ENCODE results near the gene SREK1IP1. TPM values are rescaled to one million over a fixed set of nuclear protein-coding genes. Genes with fewer than 3 reads are reported as not detected.

SREK1IP1 gene
- total RNA-seq = 10.2 and 11.0 TPM in 2 replicates

DNA sequence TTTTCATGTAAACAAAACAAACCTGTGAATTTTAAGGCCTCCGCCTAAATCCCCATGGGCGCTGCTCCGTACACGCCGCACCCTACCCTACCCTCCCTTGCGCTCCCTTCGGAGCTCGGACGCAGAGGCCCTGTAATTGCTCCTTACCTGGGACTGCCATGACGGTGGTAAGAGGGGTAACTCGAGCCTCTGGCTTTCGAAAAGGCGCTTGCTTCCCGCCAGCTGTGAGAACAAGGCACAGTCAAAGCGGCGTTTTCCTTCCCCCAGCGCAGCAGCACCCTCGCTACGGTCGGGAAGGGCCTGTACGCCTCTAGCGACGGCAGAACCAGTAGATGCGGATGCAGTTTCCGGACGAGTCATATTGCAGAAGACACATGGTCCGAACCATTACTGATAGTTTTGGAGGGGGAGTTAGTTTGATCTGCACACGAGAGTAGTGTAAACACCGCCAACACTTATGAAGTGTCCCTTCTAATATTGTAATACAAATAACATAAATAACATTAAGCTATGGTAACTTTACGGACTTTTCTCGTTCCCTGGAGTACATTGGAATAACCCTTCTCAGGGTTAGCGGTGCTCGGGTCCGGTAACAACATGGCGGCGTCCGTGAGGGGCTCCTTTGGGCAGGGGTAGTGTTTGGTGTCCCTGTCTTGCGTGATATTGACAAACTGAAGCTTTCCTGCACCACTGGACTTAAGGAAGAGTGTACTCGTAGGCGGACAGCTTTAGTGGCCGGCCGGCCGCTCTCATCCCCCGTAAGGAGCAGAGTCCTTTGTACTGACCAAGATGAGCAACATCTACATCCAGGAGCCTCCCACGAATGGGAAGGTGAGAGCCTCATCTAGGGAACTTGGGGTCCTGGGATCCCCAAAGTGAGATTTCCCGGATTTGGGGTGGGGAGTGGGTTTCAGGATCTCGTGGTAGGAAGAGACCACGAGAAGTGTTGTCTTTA, at the start of gene SREK1IP1, which contains the start of gene CWC27:
TSS of gene SREK1IP1 (minus strand) at position 334 of the 955 bp plus-strand sequence. CDS start at position 160, 174 bp downstream.
TSS of gene CWC27 (plus strand) at position 573 of the 955 bp plus-strand sequence. CDS start at position 790, 217 bp downstream.

DNA sequence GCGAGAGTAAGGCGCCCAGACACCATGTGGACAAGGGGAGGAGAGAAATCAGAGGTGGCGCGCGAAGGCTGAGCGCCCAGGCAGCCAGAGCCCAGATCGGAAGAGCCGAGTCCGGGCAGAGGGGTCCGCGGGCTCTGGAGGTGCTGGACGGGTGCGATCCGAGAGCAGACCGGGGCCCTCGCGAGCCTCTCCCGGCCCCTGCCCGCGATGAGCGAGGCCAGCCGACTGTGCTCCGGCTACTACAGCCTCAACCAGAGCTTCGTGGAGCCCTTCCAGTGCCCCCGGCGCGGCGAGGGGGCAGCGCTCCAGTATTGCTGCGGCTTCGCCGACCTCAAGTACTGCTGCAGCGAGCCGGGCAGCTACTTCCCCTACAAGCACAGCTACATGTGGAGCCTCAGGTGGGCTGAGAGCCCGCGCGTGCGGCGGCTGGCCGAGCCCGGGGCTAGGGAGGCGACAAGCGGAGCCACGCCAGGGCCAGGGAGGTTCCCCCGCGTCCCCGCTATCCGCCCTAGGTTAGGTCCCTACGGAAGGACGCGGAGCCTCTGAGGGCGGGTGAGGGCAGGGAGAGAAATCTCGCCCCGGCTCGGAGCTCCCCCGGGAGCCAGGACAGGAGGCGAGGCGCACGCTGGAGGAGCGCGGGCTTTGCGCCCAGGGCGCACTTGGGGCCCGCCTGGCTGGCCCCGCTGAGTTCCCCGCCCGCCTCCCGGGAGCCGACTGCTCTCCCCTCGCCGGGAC, 77.9 kb downstream of the SREK1IP1 start, which contains the start of gene SHISAL2B:
TSS of gene SHISAL2B (plus strand) at position 87 of the 735 bp plus-strand sequence. CDS start at position 208, 121 bp downstream.

Other genes starting within 250 kb of the SREK1IP1 start
- gene SHISAL2B, start 78.2 kb downstream of the SREK1IP1 start, total RNA-seq = 0.25 TPM in 1 of 2 replicates, not detected in the other
- gene CWC27, start 239 bp upstream of the SREK1IP1 start, total RNA-seq = 22.4 and 23.6 TPM in 2 replicates